PFSK-1 (cell line): ENCODE results near the gene ZNF804B.

Experiments
- FOXP2 ChIP-seq: optimal IDR thresholded peaks from 2 replicates; pipeline ENCODE3; 2011; ENCODE audit warnings: borderline replicate concordance, control low read depth, inconsistent platforms; ENCODE audit not compliant: insufficient read depth; ENCODE audit errors: extremely low read length, extremely low read depth
- POLR2AphosphoS5 ChIP-seq: IDR thresholded peaks from 2 replicates; pipeline ENCODE4 v1.6.1; 2012; ENCODE audit warnings: low read depth, mild to moderate bottlenecking, control low read depth, low read length, moderate library complexity
- REST ChIP-seq, 2 experiments: IDR thresholded peaks; 2 replicates each; pipeline versions ENCODE4 v1.6.1 to v1.8.0; 2011 to 2012; ENCODE audit warnings: low read depth in 2 of 2, low read length in 2 of 2, control low read depth in 1 of 2, inconsistent platforms in 1 of 2, mild to moderate bottlenecking in 1 of 2, moderate library complexity in 1 of 2; ENCODE audit not compliant: insufficient read depth in 1 of 2
- SIN3A ChIP-seq: IDR thresholded peaks from 2 replicates; pipeline ENCODE4 v1.6.1; 2012; ENCODE audit warnings: mild to moderate bottlenecking, low read length, moderate library complexity, borderline replicate concordance; ENCODE audit not compliant: insufficient read depth
- TAF1 ChIP-seq: IDR thresholded peaks from 2 replicates; pipeline ENCODE4 v1.6.1; 2012; ENCODE audit warnings: low read length, control low read depth, borderline replicate concordance; ENCODE audit not compliant: insufficient read depth

ZNF804B gene

DNA sequence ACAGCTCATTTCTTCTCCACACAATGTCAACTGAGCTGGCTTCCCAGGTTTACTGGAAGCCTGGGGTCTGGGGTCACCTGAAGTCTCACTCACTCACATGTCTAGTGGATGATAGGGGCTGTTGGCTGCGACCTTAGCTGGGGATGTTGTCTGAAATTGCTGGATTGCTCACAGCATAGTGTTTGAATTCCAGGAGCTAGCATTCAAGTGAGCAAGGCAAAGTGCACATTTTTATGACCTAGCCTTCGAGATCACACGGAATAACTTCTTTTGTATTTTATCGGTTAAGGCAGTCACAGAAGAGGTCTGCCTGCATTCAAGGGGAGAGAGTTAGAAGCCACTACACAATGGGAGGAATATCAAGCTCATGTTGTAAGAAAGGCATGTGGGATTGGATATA, 32.4 kb downstream of the ZNF804B start:
- TF ChIP-seq REST (IDR thresholded peaks at IDR 0.05; ENCODE audit: insufficient read depth in 1 of 2, low read depth in 2 of 2, low read length in 2 of 2) (no peak), POLR2AphosphoS5 (no peak)

DNA sequence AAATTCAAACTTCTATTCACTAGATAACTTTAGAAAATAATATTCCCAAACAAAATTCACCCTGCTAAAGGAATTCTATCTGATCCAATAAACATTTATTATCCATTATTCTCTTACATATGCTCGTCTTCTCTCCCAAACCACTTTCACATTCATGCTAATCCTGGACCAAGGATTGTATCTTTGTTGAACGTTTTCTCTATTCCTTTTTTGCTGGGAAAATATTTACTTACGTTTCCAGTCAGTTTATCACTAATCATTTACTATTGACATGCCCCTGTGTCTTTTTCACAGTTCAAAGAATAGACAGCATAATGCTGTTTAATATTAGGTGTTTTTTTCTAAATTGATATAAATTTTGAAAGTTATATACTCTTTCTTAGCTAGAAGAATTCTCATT, 32.9 kb downstream of the ZNF804B start:
- TF ChIP-seq POLR2AphosphoS5 = no peak
- TF ChIP-seq SIN3A = no peak
- no peak for TF ChIP-seq TAF1
- no peak for TF ChIP-seq FOXP2
- TF ChIP-seq REST (IDR thresholded peaks at IDR 0.05; ENCODE audit: insufficient read depth in 1 of 2, low read depth in 2 of 2, low read length in 2 of 2) = no peak

DNA sequence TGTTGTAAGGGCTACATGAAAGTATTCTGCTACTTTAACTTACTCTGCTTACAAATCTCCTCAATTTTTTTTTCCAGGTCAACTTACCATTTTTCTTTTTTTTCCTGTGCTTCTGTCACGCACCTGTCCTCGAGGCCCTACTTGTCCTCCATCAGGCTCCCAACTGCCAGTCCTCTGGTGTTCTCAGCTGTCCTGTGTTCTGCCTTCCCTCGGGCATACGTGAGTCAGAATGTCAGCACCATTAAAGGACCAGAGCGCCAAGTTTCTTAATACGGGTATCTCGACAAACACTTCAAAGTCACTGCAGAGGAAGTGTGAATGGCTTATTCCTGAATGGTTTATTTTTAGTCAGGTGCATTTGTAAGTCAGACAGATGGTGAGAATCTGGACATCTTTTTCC, 36.1 kb downstream of the ZNF804B start, which contains the start of gene TEX47:
Gene TEX47 (minus strand): TSS at position 185 of the 400 bp plus-strand sequence. CDS start 795 bp downstream, outside the sequence.
- no peak for TF ChIP-seq SIN3A
- no peak for TF ChIP-seq FOXP2
- no peak for TF ChIP-seq REST (IDR thresholded peaks at IDR 0.05; ENCODE audit: insufficient read depth in 1 of 2, low read depth in 2 of 2, low read length in 2 of 2)
- no peak for TF ChIP-seq POLR2AphosphoS5
- TF ChIP-seq TAF1 = no peak

DNA sequence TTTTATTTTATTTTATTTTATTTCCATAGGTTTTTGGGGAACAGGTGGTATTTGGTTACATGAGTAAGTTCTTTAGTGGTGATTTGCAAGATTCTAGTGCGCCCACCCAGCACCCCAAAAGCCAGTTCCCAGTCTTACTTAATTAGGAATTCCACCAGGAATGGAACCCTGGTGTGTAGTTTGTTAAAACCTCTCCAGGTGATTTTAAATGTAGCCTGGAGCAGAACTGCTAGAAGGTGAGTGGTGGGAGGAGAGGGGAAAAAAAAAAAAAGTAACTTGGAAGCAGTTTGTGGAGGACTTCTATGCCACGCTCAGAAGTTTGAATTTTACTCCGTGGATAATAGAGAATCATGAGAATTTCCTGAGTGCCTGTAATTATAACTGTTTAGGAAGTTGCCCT, 41.5 kb downstream of the ZNF804B start:
- TF ChIP-seq FOXP2 (no peak), POLR2AphosphoS5 (no peak), SIN3A (no peak), REST (IDR thresholded peaks at IDR 0.05; ENCODE audit: insufficient read depth in 1 of 2, low read depth in 2 of 2, low read length in 2 of 2) (no peak), TAF1 (no peak)

GRCh38 chr7:88806280-88807037, 47.0 kb downstream of the ZNF804B start:
- TF ChIP-seq SIN3A (no peak), POLR2AphosphoS5 (no peak)
